GM12865 (cell line): ENCODE results near the gene PTPRS.

Experiments used
- DNase-seq: peaks from one replicate; pipeline ENCODE4 v3.0.0; 2010; ENCODE audit warnings: low read depth
- H3K4me3 ChIP-seq: 2 replicates; pipeline ENCODE4 v1.5.1; 2011; ENCODE audit warnings: mild to moderate bottlenecking, low read depth, low read length, control low read depth
- CTCF ChIP-seq: IDR thresholded peaks from 2 replicates; pipeline ENCODE4 v1.5.1; 2011; ENCODE audit warnings: low read length, control low read depth, low read depth, inconsistent platforms; ENCODE audit not compliant: insufficient read depth; ENCODE audit errors: missing control alignments

Gene PTPRS

GRCh38 chr19:5326986-5327623, 13.5 kb downstream of the PTPRS start:
- no peak for DNase-seq
- no peak overlapping the region for H3K4me3 ChIP-seq
- TF ChIP-seq CTCF, result no peak

GRCh38 chr19:5326545-5326944, 14.1 kb downstream of the PTPRS start:
- no peak for DNase-seq
- H3K4me3 ChIP-seq, result no peak overlapping the region

GRCh38 chr19:5324947-5325346, 15.7 kb downstream of the PTPRS start:
- DNase-seq, result no peak
- no peak for TF ChIP-seq CTCF
- no peak overlapping the region for H3K4me3 ChIP-seq

More at GRCh38 chr19:5326545-5326944, 14.1 kb downstream of the PTPRS start:
- no peak for TF ChIP-seq CTCF

- no peak for DNase-seq
- no peak for TF ChIP-seq CTCF
- H3K4me3 ChIP-seq, result no peak overlapping the region
These were observed 17.2 kb downstream of the PTPRS start for GRCh38 chr19:5323475-5323811.

- TF ChIP-seq CTCF, result peak; percentile 25
- no peak overlapping the region for H3K4me3 ChIP-seq
- DNase-seq, result peak; percentile 80
These were observed 18.5 kb downstream of the PTPRS start for GRCh38 chr19:5321851-5322681.

- DNase-seq, result no peak
- no peak for TF ChIP-seq CTCF
- no peak overlapping the region for H3K4me3 ChIP-seq
These were observed 19.5 kb downstream of the PTPRS start for GRCh38 chr19:5321066-5321642.
